OCI-LY3 (cell line): Measurements from ENCODE around the gene SLX1A.
"Not testable (repeated sequence)": the region's sequence is repeated elsewhere in the genome, so short reads cannot be mapped to it uniquely, and the experiment has no call there.

Experiments
- EZH2phosphoT487 ChIP-seq: fragments of 200-600 bp; shearing (Covaris generic); IDR thresholded peaks from 2 replicates; pipeline ENCODE4 v1.6.1; 2018; ENCODE audit warnings: antibody characterized with exemption, mixed run types, low read depth
- TF ChIP-seq, protein P1 (sequence below): fragments of 200-600, 300-600 bp; sonication (generic); IDR thresholded peaks from 2 replicates; pipeline ENCODE4 v1.5.1; 2014; ENCODE audit warnings: antibody characterized with exemption, low read length, low read depth

- TF ChIP-seq, protein P1, sequence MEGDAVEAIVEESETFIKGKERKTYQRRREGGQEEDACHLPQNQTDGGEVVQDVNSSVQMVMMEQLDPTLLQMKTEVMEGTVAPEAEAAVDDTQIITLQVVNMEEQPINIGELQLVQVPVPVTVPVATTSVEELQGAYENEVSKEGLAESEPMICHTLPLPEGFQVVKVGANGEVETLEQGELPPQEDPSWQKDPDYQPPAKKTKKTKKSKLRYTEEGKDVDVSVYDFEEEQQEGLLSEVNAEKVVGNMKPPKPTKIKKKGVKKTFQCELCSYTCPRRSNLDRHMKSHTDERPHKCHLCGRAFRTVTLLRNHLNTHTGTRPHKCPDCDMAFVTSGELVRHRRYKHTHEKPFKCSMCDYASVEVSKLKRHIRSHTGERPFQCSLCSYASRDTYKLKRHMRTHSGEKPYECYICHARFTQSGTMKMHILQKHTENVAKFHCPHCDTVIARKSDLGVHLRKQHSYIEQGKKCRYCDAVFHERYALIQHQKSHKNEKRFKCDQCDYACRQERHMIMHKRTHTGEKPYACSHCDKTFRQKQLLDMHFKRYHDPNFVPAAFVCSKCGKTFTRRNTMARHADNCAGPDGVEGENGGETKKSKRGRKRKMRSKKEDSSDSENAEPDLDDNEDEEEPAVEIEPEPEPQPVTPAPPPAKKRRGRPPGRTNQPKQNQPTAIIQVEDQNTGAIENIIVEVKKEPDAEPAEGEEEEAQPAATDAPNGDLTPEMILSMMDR = not testable (repeated sequence)
- not testable (repeated sequence) for TF ChIP-seq EZH2phosphoT487
Measured at GRCh38 chr16:30207063-30207704, 13.5 kb downstream of the SLX1A start.
